Epithelial cell of esophagus (primary cell): ENCODE results near the gene GOLGA3.
A peak's percentile ranks its signal among the peaks of the same experiment; 100 is the strongest.

ENCODE experiments used
- DNase-seq: peaks from one replicate; pipeline ENCODE4 v3.0.0; 2010; ENCODE audit warnings: low read depth
- H3K4me3 ChIP-seq: 2 replicates; pipeline ENCODE4 v1.5.1; 2011; ENCODE audit warnings: mild to moderate bottlenecking, low read length, control low read depth
- CTCF ChIP-seq: IDR thresholded peaks from 2 replicates; pipeline ENCODE4 v1.5.1; 2011; ENCODE audit warnings: low read depth, mild to moderate bottlenecking, low read length, control low read depth, inconsistent platforms; ENCODE audit not compliant: insufficient read depth; ENCODE audit errors: missing control alignments

Gene GOLGA3

GRCh38 chr12:132719141-132719953, 109.3 kb downstream of the GOLGA3 start:
- TF ChIP-seq CTCF: no peak
- DNase-seq: peak; percentile 51
- no peak overlapping the region for H3K4me3 ChIP-seq
